OCI-LY3 (cell line): ENCODE measurements around the gene WNT11.

Experiments used
- EZH2phosphoT487 ChIP-seq: fragments of 200-600 bp; shearing (Covaris generic); IDR thresholded peaks from 2 replicates; pipeline ENCODE4 v1.6.1; 2018; ENCODE audit warnings: antibody characterized with exemption, mixed run types, low read depth
- TF ChIP-seq, protein P1 (sequence below): fragments of 200-600, 300-600 bp; sonication (generic); IDR thresholded peaks from 2 replicates; pipeline ENCODE4 v1.5.1; 2014; ENCODE audit warnings: antibody characterized with exemption, low read length, low read depth

- TF ChIP-seq, protein P1, sequence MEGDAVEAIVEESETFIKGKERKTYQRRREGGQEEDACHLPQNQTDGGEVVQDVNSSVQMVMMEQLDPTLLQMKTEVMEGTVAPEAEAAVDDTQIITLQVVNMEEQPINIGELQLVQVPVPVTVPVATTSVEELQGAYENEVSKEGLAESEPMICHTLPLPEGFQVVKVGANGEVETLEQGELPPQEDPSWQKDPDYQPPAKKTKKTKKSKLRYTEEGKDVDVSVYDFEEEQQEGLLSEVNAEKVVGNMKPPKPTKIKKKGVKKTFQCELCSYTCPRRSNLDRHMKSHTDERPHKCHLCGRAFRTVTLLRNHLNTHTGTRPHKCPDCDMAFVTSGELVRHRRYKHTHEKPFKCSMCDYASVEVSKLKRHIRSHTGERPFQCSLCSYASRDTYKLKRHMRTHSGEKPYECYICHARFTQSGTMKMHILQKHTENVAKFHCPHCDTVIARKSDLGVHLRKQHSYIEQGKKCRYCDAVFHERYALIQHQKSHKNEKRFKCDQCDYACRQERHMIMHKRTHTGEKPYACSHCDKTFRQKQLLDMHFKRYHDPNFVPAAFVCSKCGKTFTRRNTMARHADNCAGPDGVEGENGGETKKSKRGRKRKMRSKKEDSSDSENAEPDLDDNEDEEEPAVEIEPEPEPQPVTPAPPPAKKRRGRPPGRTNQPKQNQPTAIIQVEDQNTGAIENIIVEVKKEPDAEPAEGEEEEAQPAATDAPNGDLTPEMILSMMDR = no peak
- no peak for TF ChIP-seq EZH2phosphoT487
Observed at GRCh38 chr11:76210931-76211851, 4.9 kb upstream of the WNT11 start.
